GM19023 (cell line): Measurements from ENCODE around the gene EYA2.
"Not testable (repeated sequence)": the region's sequence is repeated elsewhere in the genome, so short reads cannot be mapped to it uniquely, and the experiment has no call there.

Experiments used
- ATAC-seq: cut with Tn5 transposase; IDR thresholded peaks from one replicate; pipeline ENCODE4 v1.9.1; 2021; ENCODE audit warnings: mild to moderate bottlenecking, moderate library complexity; ENCODE audit not compliant: unreplicated experiment

The EYA2 gene

DNA sequence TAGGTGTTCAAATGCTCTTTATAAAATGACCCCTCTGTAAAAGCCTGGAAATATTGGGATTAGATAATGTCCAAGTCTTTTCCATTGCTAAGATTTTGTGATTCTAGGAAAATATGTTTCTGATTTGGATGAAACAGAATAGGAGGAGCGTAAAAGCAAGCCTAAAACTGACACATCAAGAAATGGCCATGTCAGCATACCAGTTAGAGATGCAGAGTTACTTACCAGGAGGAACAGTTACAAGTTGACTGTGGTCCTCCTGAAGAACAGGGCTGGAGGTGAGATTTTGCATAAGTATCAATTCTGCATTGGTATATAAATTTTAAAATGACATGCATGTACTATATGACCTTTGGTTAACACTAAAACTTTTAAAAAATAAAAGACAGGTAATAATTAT, 35.3 kb downstream of the EYA2 start:
- no peak for ATAC-seq

DNA sequence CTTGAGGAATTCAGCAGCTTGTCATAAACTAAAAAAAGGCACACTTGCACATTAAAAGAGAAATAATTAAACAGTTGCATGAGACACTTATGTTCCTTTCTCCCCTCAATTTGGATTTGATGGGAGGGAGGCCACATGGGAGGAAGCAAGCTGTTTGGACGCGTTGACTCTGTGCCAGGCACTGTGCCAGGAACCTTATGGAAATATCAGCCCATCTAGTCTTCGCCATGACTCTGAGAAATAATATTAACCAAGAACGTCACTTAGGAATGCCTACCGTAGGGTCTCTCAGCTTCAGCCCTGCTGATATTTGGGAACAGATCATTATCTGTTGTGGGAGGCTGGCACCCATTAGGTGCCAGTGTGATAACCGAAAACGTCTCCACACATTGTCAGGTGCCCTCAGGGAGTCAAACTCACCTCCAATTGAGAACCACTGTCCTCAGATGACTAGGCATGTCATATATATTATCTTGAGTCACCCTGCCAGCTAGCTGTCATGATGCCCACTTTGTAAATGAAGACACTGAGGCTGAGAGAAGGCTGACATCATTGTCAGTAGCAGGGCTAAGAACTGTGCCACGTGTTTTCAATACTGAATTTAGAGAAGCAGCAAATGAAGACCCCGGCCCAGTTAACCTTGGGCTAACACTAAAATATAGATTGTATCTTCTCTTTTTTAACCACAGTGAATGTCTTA, 36.1 kb downstream of the EYA2 start:
- ATAC-seq: no peak

DNA sequence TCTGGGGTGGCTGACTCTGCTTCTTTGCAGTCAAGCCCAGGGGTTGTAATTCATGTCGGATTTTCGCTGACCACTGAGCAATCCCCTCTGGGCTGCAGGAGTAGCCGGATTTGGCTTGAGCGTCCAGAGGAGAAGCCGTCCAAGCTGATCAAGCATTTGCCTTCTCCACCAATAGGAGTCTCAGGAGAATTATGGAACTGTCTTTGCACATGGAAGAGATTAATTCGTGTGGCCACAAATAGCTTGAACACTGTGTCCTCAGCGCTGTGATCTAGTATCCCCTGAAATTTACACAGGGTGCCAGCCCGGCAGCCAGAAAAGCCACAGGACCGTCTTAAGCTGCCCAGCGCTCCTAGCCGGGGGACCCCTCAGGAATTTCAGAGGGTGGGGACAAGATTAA, 37.1 kb downstream of the EYA2 start:
- ATAC-seq: no peak

DNA sequence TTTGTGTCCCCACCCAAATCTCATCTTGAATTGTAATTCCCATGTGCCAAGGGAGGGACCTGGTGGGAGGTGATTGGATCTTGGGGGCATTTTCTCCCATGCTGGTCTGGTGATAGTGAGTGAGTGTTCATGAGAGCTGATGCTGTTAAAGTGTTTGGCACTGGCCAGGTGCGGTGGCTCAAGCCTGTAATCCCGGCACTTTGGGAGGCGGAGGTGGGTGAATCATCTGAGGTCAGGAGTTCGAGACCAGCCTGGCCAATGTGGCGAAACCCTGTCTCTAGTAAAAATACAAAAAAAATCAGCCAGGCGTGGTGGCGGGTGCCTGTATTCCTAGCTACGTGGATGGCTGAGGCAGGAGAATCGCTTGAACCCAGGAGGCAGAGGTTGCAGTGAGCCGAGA, 37.8 kb downstream of the EYA2 start:
- not testable (repeated sequence) for ATAC-seq

DNA sequence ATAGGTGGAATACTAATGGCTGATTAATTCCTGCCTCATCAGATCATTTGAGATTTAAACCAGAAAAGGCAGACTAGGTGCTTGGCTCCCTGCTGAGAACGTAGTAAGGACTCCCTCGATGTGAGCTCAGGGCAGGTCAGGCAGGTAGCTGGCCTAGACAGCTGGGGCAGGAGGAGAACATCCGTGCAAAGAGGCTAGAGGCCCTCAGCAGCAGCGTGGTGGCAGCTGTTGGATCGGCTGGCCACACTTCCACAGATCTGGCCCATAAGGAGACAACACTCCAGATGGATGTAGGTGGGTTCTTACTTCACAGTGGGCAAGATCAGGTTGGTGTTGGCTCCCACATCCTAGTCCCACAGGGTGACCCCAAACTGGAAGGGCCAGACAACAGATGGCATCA, 38.5 kb downstream of the EYA2 start:
- ATAC-seq: no peak

DNA sequence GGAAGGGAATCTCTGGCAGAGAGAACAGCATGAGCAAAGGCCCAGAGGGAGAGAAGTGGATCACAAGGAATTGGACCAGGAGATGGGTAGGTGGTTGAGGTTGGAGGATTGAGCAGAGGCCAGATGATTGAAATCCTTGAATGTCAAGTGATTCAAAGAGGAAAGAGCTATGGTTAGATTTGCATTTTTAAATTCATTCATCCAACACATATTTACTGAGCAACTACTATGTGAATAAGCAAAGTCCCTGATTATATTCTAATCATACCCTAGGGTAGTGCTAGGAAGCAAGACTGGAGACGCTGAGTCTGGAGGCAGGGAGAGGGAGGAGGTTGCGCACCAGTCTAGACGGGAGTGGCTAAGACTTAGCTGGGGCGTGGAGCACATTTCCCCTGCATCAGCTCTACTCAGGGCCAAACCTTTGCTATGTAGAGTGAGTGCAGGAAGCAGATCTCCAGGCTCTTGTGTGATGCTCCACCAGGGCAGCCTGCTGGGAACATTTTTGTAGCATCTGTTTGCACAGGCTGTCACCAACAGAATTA, 40.2 kb downstream of the EYA2 start:
- no peak for ATAC-seq

DNA sequence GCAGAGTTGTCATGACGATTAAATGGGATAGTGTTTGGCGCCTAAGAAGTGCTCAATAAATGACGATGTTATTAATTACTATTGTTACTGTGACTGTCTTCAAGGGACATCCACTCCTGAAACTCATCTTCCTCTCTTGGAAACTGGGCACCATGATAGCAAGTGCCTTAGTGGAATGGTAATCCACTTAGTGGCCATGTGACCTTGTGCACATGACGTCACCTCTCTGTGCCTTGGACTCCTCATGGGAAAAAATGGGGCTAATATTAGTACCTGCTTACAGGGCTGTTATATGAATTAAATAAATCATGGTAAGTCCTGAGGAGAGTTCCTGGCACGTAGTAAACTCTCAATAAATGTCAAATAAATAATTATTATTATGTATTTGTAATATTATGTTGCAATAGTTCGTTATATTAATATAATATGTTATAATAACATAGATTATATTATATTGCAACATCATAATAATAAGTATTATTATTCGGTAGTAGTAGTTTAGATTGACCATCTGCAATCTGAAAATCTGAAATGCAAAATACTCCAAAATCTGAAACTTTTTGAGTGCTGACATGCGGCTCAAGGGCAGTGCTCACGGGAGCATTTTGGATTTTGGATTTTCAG, 40.9 kb downstream of the EYA2 start:
- ATAC-seq: no peak

DNA sequence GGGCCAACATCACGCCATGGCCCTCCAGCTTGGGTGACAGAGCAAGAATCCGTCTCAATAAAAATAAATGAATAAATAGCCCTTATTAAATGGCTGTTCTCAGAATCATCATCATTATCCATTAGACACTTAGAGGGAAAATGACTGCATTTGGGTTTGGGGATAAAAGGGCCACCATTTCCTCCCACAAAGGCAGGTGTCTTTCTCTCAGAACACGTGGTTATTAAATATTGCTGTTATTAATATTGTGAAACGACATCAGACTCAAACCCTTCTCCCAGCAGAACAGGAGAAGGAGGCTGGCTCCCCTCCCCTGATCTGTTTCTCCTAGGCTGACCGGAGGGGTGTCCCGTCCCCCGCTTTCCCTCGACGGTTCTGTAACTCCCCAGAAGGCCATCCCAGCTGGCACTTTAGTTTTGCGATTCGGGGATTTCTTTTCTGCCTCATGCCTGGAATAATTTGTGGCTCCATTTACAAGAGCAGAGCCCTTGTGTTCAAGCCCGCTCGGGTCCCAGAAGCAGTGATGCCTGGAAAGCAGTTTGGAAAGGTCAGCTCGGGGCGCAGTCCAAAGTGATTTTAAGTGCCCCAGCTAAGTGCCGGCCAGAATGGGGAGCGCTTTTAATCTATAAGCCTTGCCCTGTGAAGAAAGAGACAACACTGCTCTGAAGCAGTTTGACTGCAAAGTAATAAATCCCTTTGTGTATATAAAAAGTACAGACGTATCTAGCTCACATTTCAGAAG, 41.9 kb downstream of the EYA2 start:
- no peak for ATAC-seq

DNA sequence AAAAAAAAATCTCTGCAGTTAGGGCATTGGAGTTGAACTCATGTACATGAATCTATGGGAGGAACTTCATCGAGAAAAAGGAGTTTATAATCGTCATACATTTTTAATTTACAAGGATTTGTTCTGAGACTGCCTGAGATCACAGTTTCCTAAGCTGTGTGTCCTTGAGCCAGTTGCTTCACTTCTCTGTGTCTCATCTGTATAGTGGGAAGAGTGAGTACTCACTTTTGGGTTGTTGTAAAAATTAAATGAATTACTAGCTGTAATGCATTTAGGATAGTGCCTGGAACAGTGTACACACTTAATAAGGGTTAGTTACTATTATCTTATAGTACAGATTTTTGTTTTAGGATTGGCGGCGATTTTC, 42.5 kb downstream of the EYA2 start:
- ATAC-seq: no peak

DNA sequence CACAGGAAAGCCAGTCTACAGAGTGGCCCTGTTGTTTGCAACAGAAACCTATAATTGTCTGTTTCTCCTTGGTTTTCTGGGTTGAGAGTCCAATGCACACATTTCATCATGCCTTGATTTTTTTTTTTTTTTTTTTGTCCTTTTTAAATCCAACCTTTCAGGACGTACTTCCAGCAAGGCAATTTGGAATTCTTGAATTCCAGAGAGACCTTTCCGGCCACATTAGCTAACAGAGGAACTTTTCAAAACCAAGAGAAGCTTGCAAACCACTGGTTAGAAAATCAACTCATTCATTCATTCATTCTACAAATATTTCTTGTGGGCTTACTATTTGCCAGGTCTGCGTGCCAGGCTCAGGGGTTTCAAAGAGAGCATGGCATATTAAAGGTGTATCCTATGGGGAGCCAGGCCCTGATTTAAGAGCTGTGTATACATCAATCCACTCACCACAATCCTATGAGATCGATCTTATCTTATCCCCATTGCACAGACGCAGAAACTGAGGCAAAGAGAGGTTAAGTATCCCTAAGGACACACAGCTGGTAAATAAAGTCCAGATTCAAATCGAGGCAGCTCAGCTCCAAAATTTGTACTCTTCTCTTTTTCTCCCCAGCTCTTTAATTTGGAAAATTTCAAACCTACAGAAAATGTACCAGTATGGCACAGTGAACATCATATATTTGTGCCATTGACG, 43.0 kb downstream of the EYA2 start:
- no peak for ATAC-seq

DNA sequence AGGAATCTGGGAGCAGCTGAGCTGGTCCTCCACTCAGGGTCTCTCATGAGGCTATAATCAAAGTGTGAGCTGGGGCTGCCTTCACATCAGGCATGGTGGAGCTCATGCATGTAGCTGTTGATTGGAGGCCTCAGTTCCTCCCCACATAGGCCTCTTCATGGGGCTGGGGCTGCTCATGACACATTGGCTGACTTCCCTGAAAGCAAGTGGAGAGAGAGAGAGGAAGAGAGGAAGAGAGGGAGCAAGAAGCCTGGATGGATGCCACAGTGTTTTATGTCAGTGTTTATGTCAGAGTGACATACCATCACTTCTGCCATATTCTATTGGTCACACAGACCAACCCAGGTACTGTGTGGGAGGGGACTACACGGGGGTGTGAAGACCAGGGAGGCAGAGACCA, 43.8 kb downstream of the EYA2 start:
- ATAC-seq: no peak

DNA sequence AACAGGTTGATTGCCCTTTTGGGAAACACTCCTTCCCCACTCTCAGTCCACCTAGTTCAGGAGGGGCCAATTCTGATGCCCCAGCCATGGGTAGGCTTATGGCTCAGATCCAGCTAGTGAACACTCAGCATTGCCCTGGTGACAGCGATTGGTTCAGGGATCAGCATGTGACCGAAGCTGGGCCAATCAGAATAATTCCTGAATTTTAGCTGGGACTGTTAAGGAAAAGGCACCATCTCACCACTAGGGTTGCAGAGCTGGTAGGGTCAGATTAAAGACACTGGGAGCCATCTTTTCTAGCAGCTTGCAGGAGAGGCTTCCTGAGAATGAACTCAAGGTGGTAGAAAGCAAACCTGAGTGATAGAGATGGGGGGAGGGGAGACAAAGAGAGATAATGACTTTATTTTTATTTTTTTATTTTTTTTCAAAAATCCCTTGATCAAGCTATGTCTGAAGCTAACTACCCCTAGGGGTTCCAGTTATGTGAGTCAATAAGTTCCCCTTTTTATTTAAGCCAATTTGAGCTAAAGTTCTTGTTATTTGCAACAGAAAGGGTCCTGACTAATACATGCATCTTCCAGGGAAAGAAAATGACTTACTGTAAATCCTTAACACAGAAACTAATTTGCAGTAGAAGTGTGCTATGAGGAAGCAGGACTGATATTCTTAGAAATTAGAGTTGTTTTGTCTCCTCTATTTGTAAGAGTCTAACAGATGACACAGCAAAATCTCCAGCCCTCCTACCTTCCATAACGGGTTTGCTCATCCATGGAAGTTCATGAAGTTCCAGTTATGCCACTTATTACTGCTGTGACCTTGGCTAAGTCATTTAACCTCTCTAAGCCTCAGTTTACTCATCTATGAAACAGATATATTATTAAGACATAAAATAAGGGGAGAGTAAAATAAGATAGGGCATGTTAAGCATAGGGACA, 44.7 kb downstream of the EYA2 start:
- no peak for ATAC-seq

DNA sequence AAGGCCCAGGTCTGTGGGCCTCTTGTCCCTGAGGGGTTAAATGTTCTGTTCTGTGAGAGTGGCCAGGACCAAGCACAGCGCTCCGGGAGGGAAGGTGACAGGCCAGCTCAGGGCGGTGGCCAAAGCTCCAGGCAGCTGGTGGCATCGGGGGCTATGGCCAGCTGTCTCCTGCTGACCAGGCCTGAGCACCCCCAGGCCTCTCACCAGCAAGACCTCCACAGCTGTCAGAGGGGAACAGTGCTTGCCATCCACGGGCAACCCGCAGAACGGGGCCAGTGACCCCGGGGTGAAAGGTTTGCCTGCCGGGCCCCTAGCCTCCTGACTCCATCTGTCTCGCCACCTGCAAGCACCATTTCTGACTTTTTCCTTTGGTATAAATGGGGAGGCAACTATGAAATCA, 46.0 kb downstream of the EYA2 start:
- no peak for ATAC-seq

DNA sequence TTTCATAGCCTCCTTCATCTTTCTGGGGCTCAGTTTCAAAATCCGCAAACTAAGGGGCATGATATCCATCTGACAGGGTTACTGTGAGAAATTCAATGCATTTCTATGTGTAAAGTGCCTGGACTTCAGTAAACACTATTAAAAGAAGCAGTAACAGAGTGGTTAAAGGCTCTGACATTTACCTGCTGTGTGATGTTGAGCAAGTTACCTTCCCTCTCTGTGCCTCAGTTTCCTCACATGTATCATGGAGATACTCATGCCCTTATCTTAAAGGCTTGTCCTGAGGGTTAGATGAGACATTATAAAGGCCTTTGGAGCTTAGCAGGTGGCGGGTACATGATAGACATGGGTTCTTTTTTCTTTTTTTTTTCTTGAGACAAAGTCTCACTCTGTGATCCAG, 46.8 kb downstream of the EYA2 start:
- ATAC-seq: no peak

DNA sequence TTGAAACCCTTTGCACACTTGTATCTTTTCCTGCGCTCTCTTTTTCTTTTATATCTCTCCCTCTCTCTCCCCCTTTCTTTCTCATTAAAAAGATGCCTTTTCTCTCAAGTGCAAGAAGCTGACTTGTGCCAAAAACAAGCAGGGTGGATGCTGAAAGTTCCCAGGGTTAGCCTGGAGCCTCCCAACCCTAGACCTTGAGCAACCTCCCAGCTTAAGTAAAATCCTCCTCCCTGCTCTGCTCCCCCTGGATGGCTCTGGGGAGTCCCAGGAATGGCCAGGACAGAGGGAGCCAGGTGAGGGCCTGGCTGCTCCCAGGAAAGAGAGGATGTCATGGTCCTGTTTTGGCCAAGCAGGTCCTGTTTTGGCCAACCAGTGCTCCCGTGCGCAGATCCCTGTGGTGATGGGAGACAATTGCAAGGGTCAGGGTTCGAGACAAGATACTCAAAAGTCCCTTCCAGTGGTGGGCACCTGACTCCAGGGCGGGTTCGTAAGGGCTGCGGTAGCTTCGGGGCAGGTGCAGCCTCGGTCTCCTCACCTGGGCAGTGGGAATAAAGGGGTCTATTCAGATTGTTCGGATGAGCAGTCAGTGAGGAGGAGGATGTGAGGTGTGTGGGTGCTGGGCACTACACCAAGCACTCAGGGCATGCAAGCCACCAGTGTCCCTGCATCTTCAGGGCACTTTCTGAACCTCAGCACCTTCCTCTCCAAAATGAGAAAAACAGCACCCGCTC, 49.4 kb downstream of the EYA2 start:
- no peak for ATAC-seq

DNA sequence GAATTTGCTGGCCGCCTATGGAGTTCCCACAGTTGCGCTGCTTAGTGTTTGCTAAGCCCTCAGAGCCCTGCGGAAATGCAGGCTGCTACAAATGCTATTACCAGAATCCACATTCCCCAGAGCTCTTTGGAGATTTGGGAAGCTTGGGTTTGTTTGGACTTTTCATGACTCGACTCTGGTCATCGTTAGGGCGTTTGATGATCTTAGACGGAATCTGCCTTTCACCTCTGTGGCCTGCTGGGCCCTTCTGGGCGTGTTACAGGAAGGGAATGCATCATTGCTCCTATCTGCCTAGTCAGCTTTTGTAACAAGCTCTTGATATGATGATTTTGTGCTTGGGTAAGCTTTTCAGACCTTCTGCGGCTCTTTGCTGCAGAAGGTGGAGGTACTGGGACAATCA, 50.8 kb downstream of the EYA2 start:
- no peak for ATAC-seq

DNA sequence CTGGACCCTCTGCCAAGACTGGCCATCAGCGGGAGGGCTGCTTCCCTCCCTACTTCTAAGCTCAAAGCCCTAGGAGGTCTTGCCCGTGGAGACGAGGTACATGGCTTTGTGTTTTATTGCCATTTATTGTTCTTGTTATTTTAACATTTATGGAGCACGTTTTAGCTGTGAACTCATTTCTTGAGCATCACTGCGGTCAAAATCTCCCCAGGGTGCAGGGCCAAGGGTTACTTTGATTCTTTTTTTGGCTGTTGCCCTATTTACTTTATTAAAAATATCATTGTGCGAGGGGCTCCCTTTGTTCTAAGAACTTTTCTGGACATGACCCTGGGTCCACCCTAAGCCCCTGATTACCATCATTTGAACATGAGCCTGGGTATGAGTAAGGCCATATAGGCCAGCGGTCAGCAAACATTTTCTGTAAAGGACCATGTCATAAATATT, 51.6 kb downstream of the EYA2 start:
- ATAC-seq: no peak

DNA sequence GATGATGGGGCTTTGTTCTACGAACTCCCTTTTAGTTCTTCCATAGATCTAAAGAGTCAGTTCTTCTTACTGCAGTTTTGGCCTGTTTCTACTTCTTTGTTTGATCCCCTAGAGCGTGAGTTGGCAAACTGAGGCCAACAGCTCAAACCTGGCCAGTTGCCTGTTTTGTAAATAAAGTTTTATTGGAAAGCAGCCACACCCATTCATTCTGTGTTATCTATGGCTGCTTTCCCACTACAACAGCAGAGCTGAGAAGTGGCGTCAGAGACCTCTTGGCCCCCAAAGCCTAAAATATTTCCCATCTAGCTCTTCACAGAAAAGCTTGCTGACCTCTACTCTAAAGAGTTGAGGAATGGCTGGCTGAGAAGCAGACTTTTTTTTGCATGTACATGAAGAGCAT, 52.2 kb downstream of the EYA2 start:
- ATAC-seq: no peak

DNA sequence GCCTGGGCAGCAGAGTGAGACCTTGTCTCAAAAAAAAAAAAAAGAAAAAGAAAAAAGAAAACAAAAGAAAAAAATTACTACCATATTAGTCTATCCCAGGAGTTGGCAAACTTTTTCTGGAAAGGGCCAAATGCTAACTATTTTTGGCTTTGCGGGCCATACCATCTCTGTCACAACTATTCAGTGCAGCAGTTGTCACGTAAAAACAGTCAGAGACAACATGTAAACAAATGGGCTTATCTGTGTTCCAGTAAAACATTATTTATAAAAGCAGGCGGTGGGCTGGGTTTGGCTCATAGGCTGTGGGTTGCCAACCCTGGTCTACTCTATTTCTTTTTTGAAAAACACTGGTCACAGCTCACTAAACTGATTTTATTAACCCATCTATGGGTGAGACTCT, 53.4 kb downstream of the EYA2 start:
- no peak for ATAC-seq

DNA sequence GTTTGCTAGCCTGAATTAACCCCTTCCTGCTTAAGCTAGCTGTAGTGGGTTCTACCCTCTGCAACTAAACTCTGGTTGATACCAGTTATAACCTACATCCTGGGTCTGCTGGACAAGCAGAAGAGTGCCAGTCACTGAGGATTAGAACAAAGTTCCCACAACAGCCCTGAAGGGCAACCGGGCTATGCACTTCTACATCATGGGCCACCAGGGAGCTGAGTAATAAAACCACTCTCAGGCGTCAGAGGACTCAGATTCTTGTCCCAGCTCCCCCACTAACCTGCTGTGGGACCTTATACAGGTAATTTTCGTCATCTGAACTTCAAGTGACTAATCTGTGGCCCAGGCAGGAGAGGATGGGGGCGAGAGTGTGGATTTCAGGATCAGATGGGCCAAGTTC, 56.8 kb downstream of the EYA2 start:
- ATAC-seq: no peak
